WERI-Rb-1 (cell line): ENCODE measurements around the gene PTPRN2.
"Not testable (repeated sequence)": the region's sequence is repeated elsewhere in the genome, so short reads cannot be mapped to it uniquely, and the experiment has no call there.

ENCODE experiments used
- DNase-seq: peaks from one replicate; pipeline ENCODE4 v3.0.0-alpha.2; 2020
- H3K27ac ChIP-seq: fragments of 250-450 bp; sonication (Bioruptor Pico); 2 replicates; pipeline ENCODE4 v1.5.1; 2020; ENCODE audit warnings: mild to moderate bottlenecking, moderate library complexity
- H3K27me3 ChIP-seq: fragments of 250-450 bp; sonication (Bioruptor Pico); 2 replicates; pipeline ENCODE4 v1.5.1; 2021; ENCODE audit warnings: mild to moderate bottlenecking, low read depth, moderate library complexity; ENCODE audit not compliant: insufficient read depth, severe bottlenecking
- H3K36me3 ChIP-seq: fragments of 250-450 bp; sonication (Bioruptor Pico); 2 replicates; pipeline ENCODE4 v1.5.1; 2020; ENCODE audit warnings: mild to moderate bottlenecking, moderate library complexity
- H3K4me3 ChIP-seq: 2 replicates; pipeline ENCODE4 v1.5.1; 2011; ENCODE audit warnings: low read depth, mild to moderate bottlenecking, control low read depth, low read length
- H3K9me3 ChIP-seq: fragments of 250-450 bp; sonication (Bioruptor Pico); 2 replicates; pipeline ENCODE4 v1.5.1; 2021; ENCODE audit warnings: mild to moderate bottlenecking, moderate library complexity; ENCODE audit not compliant: severe bottlenecking
- TF ChIP-seq, protein P1 (sequence below): IDR thresholded peaks from 2 replicates; pipeline ENCODE4 v1.5.1; 2011; ENCODE audit warnings: low read depth, mild to moderate bottlenecking, control low read depth, inconsistent platforms, low read length

PTPRN2 gene

DNA sequence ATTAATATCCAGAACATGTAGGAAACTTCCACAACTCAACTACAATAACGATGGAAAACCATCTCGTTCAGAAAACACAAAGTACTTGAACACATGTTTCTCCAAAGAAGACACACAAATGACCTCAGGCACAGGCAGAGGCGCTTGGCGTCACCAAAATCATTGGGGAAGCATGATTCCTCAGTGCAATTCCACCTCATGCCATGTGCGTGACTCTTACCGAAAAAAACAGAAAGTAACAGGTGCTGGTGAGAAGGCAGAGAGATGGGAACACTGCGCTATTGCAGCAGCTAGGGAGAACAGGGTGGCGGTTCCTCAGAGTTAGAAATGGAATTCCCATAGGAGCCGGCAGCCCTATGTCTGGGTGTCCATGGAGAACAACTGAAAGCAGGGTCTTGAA, 860.9 kb downstream of the PTPRN2 start:
- TF ChIP-seq, protein P1, sequence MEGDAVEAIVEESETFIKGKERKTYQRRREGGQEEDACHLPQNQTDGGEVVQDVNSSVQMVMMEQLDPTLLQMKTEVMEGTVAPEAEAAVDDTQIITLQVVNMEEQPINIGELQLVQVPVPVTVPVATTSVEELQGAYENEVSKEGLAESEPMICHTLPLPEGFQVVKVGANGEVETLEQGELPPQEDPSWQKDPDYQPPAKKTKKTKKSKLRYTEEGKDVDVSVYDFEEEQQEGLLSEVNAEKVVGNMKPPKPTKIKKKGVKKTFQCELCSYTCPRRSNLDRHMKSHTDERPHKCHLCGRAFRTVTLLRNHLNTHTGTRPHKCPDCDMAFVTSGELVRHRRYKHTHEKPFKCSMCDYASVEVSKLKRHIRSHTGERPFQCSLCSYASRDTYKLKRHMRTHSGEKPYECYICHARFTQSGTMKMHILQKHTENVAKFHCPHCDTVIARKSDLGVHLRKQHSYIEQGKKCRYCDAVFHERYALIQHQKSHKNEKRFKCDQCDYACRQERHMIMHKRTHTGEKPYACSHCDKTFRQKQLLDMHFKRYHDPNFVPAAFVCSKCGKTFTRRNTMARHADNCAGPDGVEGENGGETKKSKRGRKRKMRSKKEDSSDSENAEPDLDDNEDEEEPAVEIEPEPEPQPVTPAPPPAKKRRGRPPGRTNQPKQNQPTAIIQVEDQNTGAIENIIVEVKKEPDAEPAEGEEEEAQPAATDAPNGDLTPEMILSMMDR = no peak

DNA sequence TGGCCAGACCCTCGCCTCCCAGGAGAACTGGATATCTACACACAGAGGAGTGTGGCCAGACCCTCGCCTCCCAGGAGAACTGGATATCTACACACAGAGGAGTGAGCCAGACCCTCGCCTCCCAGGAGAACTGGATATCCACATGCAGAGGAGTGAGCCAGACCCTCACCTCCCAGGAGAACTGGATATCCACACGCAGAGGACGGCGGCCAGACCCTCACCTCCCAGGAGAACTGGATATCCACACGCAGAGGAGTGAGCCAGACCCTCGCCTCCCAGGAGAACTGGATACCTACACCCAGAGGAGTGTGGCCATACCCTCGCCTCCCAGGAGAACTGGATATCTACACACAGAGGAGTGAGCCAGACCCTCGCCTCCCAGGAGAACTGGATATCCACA, 862.3 kb downstream of the PTPRN2 start:
- H3K4me3 ChIP-seq, DNase-seq, H3K27me3 ChIP-seq, H3K36me3 ChIP-seq, H3K9me3 ChIP-seq, H3K27ac ChIP-seq: not testable (repeated sequence)

More for the DNA sequence above, 860.9 kb downstream of the PTPRN2 start:
- Histone ChIP-seq H3K4me3 (no peak overlapping the region), H3K27ac (no peak overlapping the region), H3K9me3 (no peaks in the 10 kb centered on the region), H3K36me3 (no peaks in the 10 kb centered on the region), H3K27me3 (no peaks in the 10 kb centered on the region)
- no peak for DNase-seq

DNA sequence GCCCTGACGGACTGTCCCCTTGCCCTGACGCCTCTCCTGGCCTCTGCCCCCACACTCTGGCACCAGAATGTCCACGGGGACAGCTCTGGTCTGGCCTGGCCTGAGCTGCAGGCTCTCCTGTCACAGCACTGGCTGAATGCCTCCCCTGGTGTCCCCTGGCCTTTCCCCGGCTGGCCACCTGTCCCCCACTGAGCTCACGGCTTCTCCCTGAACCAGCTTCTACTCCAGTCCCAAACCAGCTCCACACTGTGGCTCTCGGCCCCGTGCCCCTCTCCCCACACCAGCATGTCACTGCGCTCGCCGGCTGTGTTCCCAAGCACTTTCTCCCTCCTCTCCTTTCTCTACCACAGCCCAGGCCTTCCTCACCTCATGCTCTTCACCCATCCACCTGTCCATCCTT, 864.4 kb downstream of the PTPRN2 start:
- Histone ChIP-seq H3K4me3 (no peak overlapping the region), H3K36me3 (no peaks in the 10 kb centered on the region), H3K27me3 (no peaks in the 10 kb centered on the region), H3K9me3 (no peaks in the 10 kb centered on the region), H3K27ac (no peak overlapping the region)
- TF ChIP-seq, protein P1 = no peak
- no peak for DNase-seq

DNA sequence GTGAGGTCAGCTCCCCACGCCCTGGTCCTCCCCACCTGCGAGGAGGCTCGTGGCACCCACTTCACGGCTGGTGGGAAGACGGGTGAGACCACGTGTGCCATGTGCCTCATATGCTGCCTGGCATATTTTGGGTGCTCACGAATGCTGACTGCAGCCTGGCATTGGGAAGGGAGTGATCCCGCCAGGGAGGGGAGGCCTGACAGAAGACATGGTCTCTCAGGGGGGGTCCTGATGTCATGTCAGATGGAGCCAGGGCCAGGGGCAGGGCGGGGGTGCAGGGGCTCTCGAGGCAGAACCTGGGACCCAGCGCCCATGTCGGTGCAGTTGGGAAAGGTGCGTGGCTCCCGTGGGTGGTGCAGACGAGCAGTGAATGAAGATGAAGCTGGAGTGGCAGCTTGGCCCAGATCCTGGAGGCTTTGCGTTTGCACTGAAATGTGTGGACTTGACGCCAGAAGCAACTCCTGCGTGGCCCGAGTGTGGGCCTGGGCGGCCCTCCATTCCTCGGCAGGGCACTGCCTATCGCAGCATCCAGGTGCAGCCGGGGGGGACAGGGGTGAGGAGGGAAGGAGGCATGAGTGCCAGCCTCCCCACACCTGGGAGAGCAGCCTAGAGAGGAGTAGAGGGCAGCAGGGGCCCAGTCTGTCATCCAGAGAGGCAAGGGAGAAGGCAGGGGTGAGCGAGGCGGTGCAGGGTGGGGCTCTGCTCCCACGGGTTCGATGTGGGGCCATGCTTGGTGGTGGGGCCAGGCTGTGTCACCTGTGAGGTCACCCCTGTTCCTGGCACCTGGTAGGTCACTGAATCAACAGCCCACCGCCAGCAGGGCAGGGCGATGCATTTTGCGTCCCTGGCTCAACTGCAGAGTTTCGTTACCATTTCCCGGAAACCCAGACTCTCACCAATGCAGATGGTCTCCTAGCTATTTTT, 865.2 kb downstream of the PTPRN2 start:
- H3K27me3 ChIP-seq = no peaks in the 10 kb centered on the region
- TF ChIP-seq, protein P1 = no peak
- H3K36me3 ChIP-seq = no peaks in the 10 kb centered on the region
- no peak overlapping the region for H3K4me3 ChIP-seq
- no peaks in the 10 kb centered on the region for H3K9me3 ChIP-seq
- H3K27ac ChIP-seq = no peak overlapping the region
- no peak for DNase-seq

DNA sequence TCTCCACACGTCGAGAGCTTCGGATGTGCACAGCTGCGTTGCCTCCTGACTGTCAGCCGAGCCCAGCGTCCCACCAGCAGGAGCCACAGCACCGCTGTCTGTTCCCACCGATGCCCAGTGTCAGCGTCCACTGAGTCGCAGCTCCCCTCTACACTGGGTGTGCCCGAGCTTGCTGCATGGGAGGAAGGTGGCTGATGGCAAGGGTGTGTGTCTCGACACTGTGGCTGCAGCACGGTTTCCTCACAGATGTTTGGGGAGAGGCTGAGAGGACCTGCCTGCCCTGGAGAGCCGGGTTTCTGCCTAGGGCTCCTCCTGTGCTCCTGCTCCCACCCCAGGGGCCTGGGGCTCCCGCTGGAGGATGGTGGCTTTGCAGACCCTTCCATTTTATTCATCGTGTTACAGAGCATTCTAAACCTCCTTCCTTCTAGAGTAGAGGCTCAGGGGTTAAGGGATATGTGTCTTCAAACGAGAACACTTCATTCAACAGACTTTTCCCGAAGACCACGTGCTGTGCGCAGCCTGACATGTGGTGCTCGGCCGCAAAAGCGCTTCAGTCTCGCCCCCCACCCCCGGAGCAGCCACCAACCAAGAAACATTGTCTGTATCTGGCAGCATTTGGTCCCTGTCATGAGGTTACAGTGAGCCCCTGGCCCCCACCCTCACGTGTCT, 866.0 kb downstream of the PTPRN2 start:
- Histone ChIP-seq H3K9me3 (no peaks in the 10 kb centered on the region), H3K4me3 (no peak overlapping the region), H3K27ac (no peak overlapping the region), H3K27me3 (no peaks in the 10 kb centered on the region), H3K36me3 (no peaks in the 10 kb centered on the region)
- TF ChIP-seq, protein P1 = no peak
- no peak for DNase-seq
